H1 (cell line): Measurements from ENCODE around the gene MCMBP.

Experiments used
- EP300 ChIP-seq, 2 experiments: IDR thresholded peaks; 1 replicate in 1 of 2; 2 replicates in 1 of 2; pipeline ENCODE4 v1.6.1; 2011 to 2012; ENCODE audit warnings: low read depth in 2 of 2, low read length in 2 of 2, mild to moderate bottlenecking in 2 of 2, borderline replicate concordance in 1 of 2, inconsistent platforms in 1 of 2, moderate library complexity in 1 of 2
- EZH2 ChIP-seq: fragments of 200-600 bp; sonication (generic); IDR thresholded peaks from 2 replicates; pipeline ENCODE4 v1.7.1; 2012; ENCODE audit warnings: low read depth, mild to moderate bottlenecking, moderate library complexity, low read length, inconsistent platforms; ENCODE audit not compliant: severe bottlenecking
- GABPA ChIP-seq: IDR thresholded peaks from 2 replicates; pipeline ENCODE4 v1.6.1; 2011; ENCODE audit warnings: mild to moderate bottlenecking, low read length, moderate library complexity, borderline replicate concordance; ENCODE audit not compliant: insufficient read depth
- GTF2F1 ChIP-seq: IDR thresholded peaks from 2 replicates; pipeline ENCODE4 v1.6.1; 2012; ENCODE audit warnings: low read depth, low read length, improper control_type of control experiment, borderline replicate concordance
- JUN ChIP-seq: IDR thresholded peaks from 2 replicates; pipeline ENCODE4 v1.6.1; 2011; ENCODE audit warnings: low read depth, mild to moderate bottlenecking, improper control_type of control experiment, low read length
- POLR2A ChIP-seq, 2 experiments: IDR thresholded peaks; 1 replicate in 1 of 2; 2 replicates in 1 of 2; pipeline ENCODE4 v1.6.1; 2011; ENCODE audit warnings: low read depth in 2 of 2, low read length in 2 of 2, mild to moderate bottlenecking in 2 of 2; ENCODE audit errors: control extremely low read depth in 1 of 2
- RNF2 ChIP-seq: fragments of 200-900, 300-1000 bp; sonication (generic); IDR thresholded peaks from 2 replicates; pipeline ENCODE4 v1.7.1; 2016; ENCODE audit warnings: borderline replicate concordance, low read depth, mild to moderate bottlenecking, antibody characterized with exemption, low read length; ENCODE audit not compliant: poor library complexity, severe bottlenecking; ENCODE audit errors: missing control alignments
- SAP30 ChIP-seq: fragments of 300-600 bp; sonication (generic); IDR thresholded peaks from 2 replicates; pipeline ENCODE4 v1.7.1; 2012; ENCODE audit warnings: low read length, moderate library complexity, mild to moderate bottlenecking, inconsistent platforms; ENCODE audit not compliant: insufficient read depth, insufficient replicate concordance
- SP4 ChIP-seq: IDR thresholded peaks from 2 replicates; pipeline ENCODE4 v1.6.1; 2012; ENCODE audit warnings: low read length, inconsistent platforms
- ZNF274 ChIP-seq: IDR thresholded peaks from 2 replicates; pipeline ENCODE4 v1.7.0; 2012; ENCODE audit warnings: low read length, borderline replicate concordance; ENCODE audit errors: extremely low read depth
- TF ChIP-seq, protein P1 (sequence below), 3 experiments: IDR thresholded peaks; 1 replicate in 2 of 3; 2 replicates in 1 of 3; pipeline versions ENCODE4 v1.5.1 to v1.6.1; 2011; ENCODE audit warnings: low read length in 3 of 3, mild to moderate bottlenecking in 3 of 3, inconsistent platforms in 2 of 3, low read depth in 1 of 3, moderate library complexity in 1 of 3; ENCODE audit not compliant: insufficient read depth in 1 of 3; ENCODE audit errors: control extremely low read depth in 1 of 3
- TF ChIP-seq, protein P2 (sequence below): IDR thresholded peaks from 2 replicates; pipeline ENCODE4 v1.6.1; 2012; ENCODE audit warnings: inconsistent platforms

DNA sequence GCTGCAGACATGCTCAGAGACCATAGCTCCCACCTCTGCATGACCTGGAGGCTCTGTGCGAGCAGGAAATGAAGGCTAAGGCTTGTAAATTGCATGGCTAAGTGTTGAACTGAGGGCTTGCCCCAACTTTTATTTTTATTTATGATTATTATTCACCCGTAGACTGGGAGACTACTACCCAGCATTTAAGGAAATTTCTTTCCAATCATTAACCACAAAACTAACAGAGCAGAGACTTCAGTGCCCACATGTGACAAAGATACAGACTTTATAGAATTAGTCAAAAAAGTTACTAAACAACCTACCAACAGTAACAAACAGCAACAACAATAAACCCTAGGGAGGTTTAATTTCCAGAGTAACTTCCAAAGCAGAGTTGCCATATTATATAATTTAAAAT, 39.7 kb downstream of the MCMBP start:
- no peak for TF ChIP-seq SAP30
- TF ChIP-seq, protein P1, sequence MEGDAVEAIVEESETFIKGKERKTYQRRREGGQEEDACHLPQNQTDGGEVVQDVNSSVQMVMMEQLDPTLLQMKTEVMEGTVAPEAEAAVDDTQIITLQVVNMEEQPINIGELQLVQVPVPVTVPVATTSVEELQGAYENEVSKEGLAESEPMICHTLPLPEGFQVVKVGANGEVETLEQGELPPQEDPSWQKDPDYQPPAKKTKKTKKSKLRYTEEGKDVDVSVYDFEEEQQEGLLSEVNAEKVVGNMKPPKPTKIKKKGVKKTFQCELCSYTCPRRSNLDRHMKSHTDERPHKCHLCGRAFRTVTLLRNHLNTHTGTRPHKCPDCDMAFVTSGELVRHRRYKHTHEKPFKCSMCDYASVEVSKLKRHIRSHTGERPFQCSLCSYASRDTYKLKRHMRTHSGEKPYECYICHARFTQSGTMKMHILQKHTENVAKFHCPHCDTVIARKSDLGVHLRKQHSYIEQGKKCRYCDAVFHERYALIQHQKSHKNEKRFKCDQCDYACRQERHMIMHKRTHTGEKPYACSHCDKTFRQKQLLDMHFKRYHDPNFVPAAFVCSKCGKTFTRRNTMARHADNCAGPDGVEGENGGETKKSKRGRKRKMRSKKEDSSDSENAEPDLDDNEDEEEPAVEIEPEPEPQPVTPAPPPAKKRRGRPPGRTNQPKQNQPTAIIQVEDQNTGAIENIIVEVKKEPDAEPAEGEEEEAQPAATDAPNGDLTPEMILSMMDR (IDR thresholded peaks at IDR 0.05; ENCODE audit: control extremely low read depth in 1 of 3, insufficient read depth in 1 of 3, low read depth in 1 of 3, low read length in 3 of 3), result no peak
- TF ChIP-seq POLR2A (IDR thresholded peaks at IDR 0.05; ENCODE audit: control extremely low read depth in 1 of 2, low read depth in 2 of 2, low read length in 2 of 2), result no peak
- TF ChIP-seq GABPA, result no peak
- TF ChIP-seq SP4, result no peak
- TF ChIP-seq JUN, result no peak
- TF ChIP-seq, protein P2, sequence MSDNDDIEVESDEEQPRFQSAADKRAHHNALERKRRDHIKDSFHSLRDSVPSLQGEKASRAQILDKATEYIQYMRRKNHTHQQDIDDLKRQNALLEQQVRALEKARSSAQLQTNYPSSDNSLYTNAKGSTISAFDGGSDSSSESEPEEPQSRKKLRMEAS, result no peak
- no peak for TF ChIP-seq EZH2
- TF ChIP-seq GTF2F1, result no peak
- no peak for TF ChIP-seq RNF2
- TF ChIP-seq EP300 (IDR thresholded peaks at IDR 0.05; ENCODE audit: borderline replicate concordance in 1 of 2, low read depth in 2 of 2, low read length in 2 of 2), result no peak
- TF ChIP-seq ZNF274, result no peak
